Right lobe of liver (tissue), 4 donors: ENCODE measurements around the gene GAL3ST1.

ENCODE experiments used
- CTCF ChIP-seq, 4 donors: fragments of 200-600 bp in 3 of 4; fragments of 450-650 bp in 1 of 4; IDR thresholded peaks; one replicate each; pipeline versions ENCODE4 v1.5.1 to v1.8.0; 2016 to 2022; ENCODE audit warnings: antibody characterized with exemption in 4 of 4, mild to moderate bottlenecking in 2 of 4
- POLR2A ChIP-seq: fragments of 450-650 bp; IDR thresholded peaks from one replicate; pipeline ENCODE4 v1.6.1; 2017; ENCODE audit warnings: antibody characterized with exemption, mild to moderate bottlenecking
- donor health status: DM: no; HTN: no; CAD: no.
- donor health status: DM: no; HTN: no; CAD: no.
- donor health status: DM: no; HTN: yes; CAD: no.

GRCh38 chr22:30591588-30592359 lies 17.3 kb upstream of the GAL3ST1 start, which contains the start of gene PES1:
- TF ChIP-seq POLR2A (peak; percentile 22), CTCF (IDR thresholded peaks at IDR 0.05) (no peak)
